DMS153 treated with DMSO at 0.1 percent for 48 hours (cell line): Measurements from ENCODE around the gene PI4K2A.
"Not testable (repeated sequence)": the region's sequence is repeated elsewhere in the genome, so short reads cannot be mapped to it uniquely, and the experiment has no call there.

Experiments used
- DNase-seq: peaks from one replicate; lab custom pipeline; 2025; ENCODE audit not compliant: unreplicated experiment; lab: John Stamatoyannopoulos, UW

PI4K2A gene

GRCh38 chr10:97631098-97631497, 9.4 kb upstream of the PI4K2A start:
- DNase-seq: no peak

- DNase-seq: peak; percentile 92
Observed at GRCh38 chr10:97632949-97633884, 7.3 kb upstream of the PI4K2A start, which contains the start of gene MORN4. Gene MORN4 (minus strand): TSS chr10:97633500. CDS start chr10:97619653, 13,847 bp downstream.

- DNase-seq: no peak
Observed at GRCh38 chr10:97633921-97634320, 6.5 kb upstream of the PI4K2A start.

GRCh38 chr10:97635577-97635976, 4.9 kb upstream of the PI4K2A start:
- no peak for DNase-seq

- DNase-seq: not testable (repeated sequence)
Observed at GRCh38 chr10:97639090-97639489, 1.4 kb upstream of the PI4K2A start.

- DNase-seq: no peak
Observed at GRCh38 chr10:97640868-97641811, 669 bp downstream of the PI4K2A start.

- not testable (repeated sequence) for DNase-seq
Observed at GRCh38 chr10:97642471-97643159, 2.1 kb downstream of the PI4K2A start.

GRCh38 chr10:97643441-97643985, 3.0 kb downstream of the PI4K2A start:
- DNase-seq: no peak

- DNase-seq: no peak
Observed at GRCh38 chr10:97644936-97645335, 4.5 kb downstream of the PI4K2A start.

GRCh38 chr10:97647556-97647955, 7.1 kb downstream of the PI4K2A start:
- DNase-seq: no peak

- DNase-seq: no peak
Observed at GRCh38 chr10:97648562-97649404, 8.3 kb downstream of the PI4K2A start.

GRCh38 chr10:97649405-97649750, 8.9 kb downstream of the PI4K2A start:
- not testable (repeated sequence) for DNase-seq

GRCh38 chr10:97650726-97651125, 10.3 kb downstream of the PI4K2A start:
- DNase-seq: no peak

GRCh38 chr10:97651773-97652172, 11.3 kb downstream of the PI4K2A start:
- no peak for DNase-seq

- no peak for DNase-seq
Observed at GRCh38 chr10:97656777-97657176, 16.3 kb downstream of the PI4K2A start.

- DNase-seq: no peak
Observed at GRCh38 chr10:97659589-97659988, 19.1 kb downstream of the PI4K2A start.

- no peak for DNase-seq
Observed at GRCh38 chr10:97664282-97664850, 23.9 kb downstream of the PI4K2A start.

- no peak for DNase-seq
Observed at GRCh38 chr10:97666992-97667391, 26.5 kb downstream of the PI4K2A start.

- no peak for DNase-seq
Observed at GRCh38 chr10:97667463-97667862, 27.0 kb downstream of the PI4K2A start.
